Measurements from ENCODE around the gene HSDL2.
"Not testable (repeated sequence)": the region's sequence is repeated elsewhere in the genome, so short reads cannot be mapped to it uniquely, and the experiment has no call there.

HSDL2 gene

GRCh38 chr9:112380102-112380824, at the start of gene HSDL2:
Gene HSDL2 (plus strand): TSS chr9:112380108. CDS start chr9:112380164, 56 bp downstream.
- DNase-seq (ENCODE audit: low read depth): no peak

GRCh38 chr9:112331674-112331952, 48.3 kb upstream of the HSDL2 start:
- DNase-seq (ENCODE audit: low read depth): no peak

- DNase-seq (ENCODE audit: low read depth): no peak
Measured at GRCh38 chr9:112332214-112332613, 47.7 kb upstream of the HSDL2 start.

GRCh38 chr9:112332674-112332976, 47.3 kb upstream of the HSDL2 start:
- no peak for DNase-seq (ENCODE audit: low read depth)

- peak; percentile 44 for DNase-seq (ENCODE audit: low read depth)
Measured at GRCh38 chr9:112332977-112333638, 46.8 kb upstream of the HSDL2 start, which contains the start of gene PTBP3. Gene PTBP3 (minus strand): TSS chr9:112333619. CDS start chr9:112297865, 35,754 bp downstream.

- DNase-seq (ENCODE audit: low read depth): peak; percentile 81
Measured at GRCh38 chr9:112333639-112334431, 46.1 kb upstream of the HSDL2 start.

GRCh38 chr9:112334432-112334841, 45.5 kb upstream of the HSDL2 start:
- peak; percentile 17 for DNase-seq (ENCODE audit: low read depth)

GRCh38 chr9:112337547-112337946, 42.4 kb upstream of the HSDL2 start:
- no peak for DNase-seq (ENCODE audit: low read depth)

- DNase-seq (ENCODE audit: low read depth): no peak
Measured at GRCh38 chr9:112338561-112338960, 41.3 kb upstream of the HSDL2 start.

- no peak for DNase-seq (ENCODE audit: low read depth)
Measured at GRCh38 chr9:112339886-112340285, 40.0 kb upstream of the HSDL2 start.

GRCh38 chr9:112341730-112342129, 38.2 kb upstream of the HSDL2 start:
- DNase-seq (ENCODE audit: low read depth): no peak

- peak; percentile 60 for DNase-seq (ENCODE audit: low read depth)
Measured at GRCh38 chr9:112348257-112349007, 31.5 kb upstream of the HSDL2 start.

- DNase-seq (ENCODE audit: low read depth): no peak
Measured at GRCh38 chr9:112349008-112349333, 30.9 kb upstream of the HSDL2 start.

GRCh38 chr9:112351184-112351583, 28.7 kb upstream of the HSDL2 start:
- DNase-seq (ENCODE audit: low read depth): no peak

GRCh38 chr9:112352209-112352608, 27.7 kb upstream of the HSDL2 start:
- no peak for DNase-seq (ENCODE audit: low read depth)

GRCh38 chr9:112354081-112354743, 25.7 kb upstream of the HSDL2 start:
- DNase-seq (ENCODE audit: low read depth): no peak

- DNase-seq (ENCODE audit: low read depth): no peak
Measured at GRCh38 chr9:112355427-112355897, 24.4 kb upstream of the HSDL2 start.

GRCh38 chr9:112360047-112360804, 19.7 kb upstream of the HSDL2 start:
- DNase-seq (ENCODE audit: low read depth): no peak

- no peak for DNase-seq (ENCODE audit: low read depth)
Measured at GRCh38 chr9:112361601-112362000, 18.3 kb upstream of the HSDL2 start.

- no peak for DNase-seq (ENCODE audit: low read depth)
Measured at GRCh38 chr9:112364761-112365160, 15.1 kb upstream of the HSDL2 start.

GRCh38 chr9:112365257-112365656, 14.7 kb upstream of the HSDL2 start:
- not testable (repeated sequence) for DNase-seq (ENCODE audit: low read depth)
